H1 (cell line): Measurements from ENCODE around the gene NDUFS4. TPM values are rescaled to one million over a fixed set of nuclear protein-coding genes. Genes with fewer than 3 reads are reported as not detected.
A peak's percentile ranks its signal among the peaks of the same experiment; 100 is the strongest.

ENCODE experiments used
- ATF2 ChIP-seq: IDR thresholded peaks from 2 replicates; pipeline ENCODE4 v1.6.1; 2012; ENCODE audit warnings: low read length, inconsistent platforms
- CBX5 ChIP-seq: fragments of 300-800, 300-1000 bp; sonication (generic); IDR thresholded peaks from 2 replicates; pipeline ENCODE4 v1.7.1; 2016; ENCODE audit warnings: antibody characterized with exemption, low read length, low read depth
- CHD1 ChIP-seq: IDR thresholded peaks from 2 replicates; pipeline ENCODE4 v1.6.1; 2012; ENCODE audit warnings: low read depth, low read length, improper control_type of control experiment
- CHD2 ChIP-seq: IDR thresholded peaks from 2 replicates; pipeline ENCODE4 v1.6.1; 2012; ENCODE audit warnings: low read length, improper control_type of control experiment
- CTBP2 ChIP-seq: IDR thresholded peaks from 2 replicates; pipeline ENCODE4 v1.7.0; 2011; ENCODE audit warnings: borderline replicate concordance, mild to moderate bottlenecking, moderate library complexity, mixed read lengths, low read length; ENCODE audit not compliant: insufficient read depth, insufficient read length
- EZH2 ChIP-seq: fragments of 200-600 bp; sonication (generic); IDR thresholded peaks from 2 replicates; pipeline ENCODE4 v1.7.1; 2012; ENCODE audit warnings: low read depth, mild to moderate bottlenecking, moderate library complexity, low read length, inconsistent platforms; ENCODE audit not compliant: severe bottlenecking
- GABPA ChIP-seq: IDR thresholded peaks from 2 replicates; pipeline ENCODE4 v1.6.1; 2011; ENCODE audit warnings: mild to moderate bottlenecking, low read length, moderate library complexity, borderline replicate concordance; ENCODE audit not compliant: insufficient read depth
- GTF2F1 ChIP-seq: IDR thresholded peaks from 2 replicates; pipeline ENCODE4 v1.6.1; 2012; ENCODE audit warnings: low read depth, low read length, improper control_type of control experiment, borderline replicate concordance
- JUN ChIP-seq: IDR thresholded peaks from 2 replicates; pipeline ENCODE4 v1.6.1; 2011; ENCODE audit warnings: low read depth, mild to moderate bottlenecking, improper control_type of control experiment, low read length
- RBBP5 ChIP-seq: IDR thresholded peaks from 2 replicates; pipeline ENCODE4 v1.7.1; 2012; ENCODE audit warnings: low read depth, mild to moderate bottlenecking, inconsistent platforms, low read length, moderate library complexity, borderline replicate concordance
- SAP30 ChIP-seq: fragments of 300-600 bp; sonication (generic); IDR thresholded peaks from 2 replicates; pipeline ENCODE4 v1.7.1; 2012; ENCODE audit warnings: low read length, moderate library complexity, mild to moderate bottlenecking, inconsistent platforms; ENCODE audit not compliant: insufficient read depth, insufficient replicate concordance
- SRF ChIP-seq: IDR thresholded peaks from 2 replicates; pipeline ENCODE4 v1.6.1; 2011; ENCODE audit warnings: mild to moderate bottlenecking, low read depth, low read length, moderate library complexity
- YY1 ChIP-seq: IDR thresholded peaks from 2 replicates; pipeline ENCODE4 v1.6.1; 2011; ENCODE audit warnings: low read depth, mild to moderate bottlenecking, low read length
- polyA plus RNA-seq, 7 experiments: library from polyadenylated mRNA; depleted of rRNA in 3 of 7; stranded (reverse) in 5 of 7; unstranded in 2 of 7; fragments of >200 nt in 5 of 7; fragments of 200-250 nt in 2 of 7; gene quantifications; 1 replicate in 5 of 7; 2 replicates in 1 of 7; 4 replicates in 1 of 7; pipeline versions ENCODE4 v1.2.1 to v1.2.3, GENCODE V29; 2011 to 2013; ENCODE audit warnings: missing spikeins in 2 of 7, mixed read lengths in 2 of 7
- total RNA-seq: library from RNA; stranded (reverse); fragmentation: NEBNext Ultra II Directional; extraction: Animal tissue kit (Norgen Biotek cat#: 25700); gene quantifications from 2 replicates; pipeline ENCODE4 v1.2.1, GENCODE V29; 2021

Gene NDUFS4
- total and polyA plus RNA-seq, 2 of the 8 experiments (the other 6 are each of a cell fraction or from before 2014, with no cell fraction given): 74.6 to 75.9 TPM

- no peak for TF ChIP-seq CBX5
- TF ChIP-seq YY1: 0 out of 2 replicates have a peak, but pooled peaks have one; percentile 18
- TF ChIP-seq RBBP5: no peak
- TF ChIP-seq EZH2: no peak
- no peak for TF ChIP-seq CHD2
- no peak for TF ChIP-seq JUN
- TF ChIP-seq SRF: no peak
- no peak; the same call in 1 of the 2 replicates for TF ChIP-seq ATF2
- TF ChIP-seq GABPA: no peak
- TF ChIP-seq CTBP2: no peak
- TF ChIP-seq CHD1: no peak
- TF ChIP-seq SAP30: no peak
- TF ChIP-seq GTF2F1: no peak
Measured at GRCh38 chr5:53671447-53671846, 111.0 kb downstream of the NDUFS4 start (continued).
